HEK293T (cell line): ENCODE measurements around the gene PPP3R1.

ENCODE experiments used
- CTCF ChIA-PET: fragments of 350-600 bp; formaldehyde crosslinking; extraction: SDS; loops from one replicate; lab custom pipeline; 2021; ENCODE audit warnings: antibody characterized with exemption, inconsistent platforms; lab: Yijun Ruan, JAX
- POLR2A ChIA-PET: fragments of 350-600 bp; formaldehyde crosslinking; extraction: SDS; loops from one replicate; lab custom pipeline; 2020; ENCODE audit warnings: antibody characterized with exemption, inconsistent platforms; lab: Yijun Ruan, JAX
- DNase-seq: peaks from one replicate; pipeline ENCODE4 v3.0.0; 2012; ENCODE audit warnings: mixed read lengths; ENCODE audit errors: extremely low spot score
- ARNT ChIP-seq: fragments of 450-650 bp; IDR thresholded peaks from 2 replicates; pipeline ENCODE4 v1.6.1; 2017; ENCODE audit warnings: mild to moderate bottlenecking
- BHLHE40 ChIP-seq: fragments of 450-650 bp; IDR thresholded peaks from 2 replicates; pipeline ENCODE4 v1.6.1; 2016; ENCODE audit warnings: mild to moderate bottlenecking, moderate library complexity, borderline replicate concordance
- CTBP1 ChIP-seq: fragments of 450-650 bp; IDR thresholded peaks from 2 replicates; pipeline ENCODE4 v1.6.1; 2016; ENCODE audit warnings: borderline replicate concordance
- ELF4 ChIP-seq: fragments of 450-650 bp; IDR thresholded peaks from 2 replicates; pipeline ENCODE4 v1.6.1; 2017; ENCODE audit warnings: antibody characterized with exemption
- FOXA1 ChIP-seq: fragments of 450-650 bp; IDR thresholded peaks from 2 replicates; pipeline ENCODE4 v1.6.1; 2016; ENCODE audit warnings: mild to moderate bottlenecking
- FOXK2 ChIP-seq: fragments of 450-650 bp; IDR thresholded peaks from 2 replicates; pipeline ENCODE4 v1.6.1; 2016; ENCODE audit warnings: mild to moderate bottlenecking
- FOXM1 ChIP-seq: fragments of 450-650 bp; IDR thresholded peaks from 2 replicates; pipeline ENCODE4 v1.6.1; 2017; ENCODE audit warnings: mild to moderate bottlenecking, borderline replicate concordance
- HDGF ChIP-seq: fragments of 450-650 bp; IDR thresholded peaks from 2 replicates; pipeline ENCODE4 v1.6.1; 2017; ENCODE audit warnings: antibody characterized with exemption, borderline replicate concordance
- L3MBTL2 ChIP-seq: fragments of 450-650 bp; conservative IDR thresholded peaks from 2 replicates; pipeline ENCODE4 v1.6.1; 2016; ENCODE audit warnings: mild to moderate bottlenecking
- LEF1 ChIP-seq: fragments of 450-650 bp; IDR thresholded peaks from 2 replicates; pipeline ENCODE4 v1.6.1; 2017; ENCODE audit warnings: mild to moderate bottlenecking, borderline replicate concordance
- NFRKB ChIP-seq: fragments of 450-650 bp; IDR thresholded peaks from 2 replicates; pipeline ENCODE4 v1.6.1; 2016; ENCODE audit warnings: mild to moderate bottlenecking, moderate library complexity
- PKNOX1 ChIP-seq: fragments of 450-650 bp; IDR thresholded peaks from 2 replicates; pipeline ENCODE4 v1.6.1; 2016
- SP1 ChIP-seq: fragments of 450-650 bp; IDR thresholded peaks from 2 replicates; pipeline ENCODE4 v1.6.1; 2017
- SUZ12 ChIP-seq: fragments of 450-650 bp; IDR thresholded peaks from 2 replicates; pipeline ENCODE4 v1.6.1; 2016; ENCODE audit warnings: mild to moderate bottlenecking
- TARDBP ChIP-seq: fragments of 450-650 bp; IDR thresholded peaks from 2 replicates; pipeline ENCODE4 v1.6.1; 2016
- ZNF384 ChIP-seq: fragments of 450-650 bp; IDR thresholded peaks from 2 replicates; pipeline ENCODE4 v1.6.1; 2016

The PPP3R1 gene

GRCh38 chr2:68195096-68195495 lies 57.2 kb downstream of the PPP3R1 start:
- no peak for DNase-seq
- ChIA-PET CTCF (interaction anchor here (0.6 to 0.7 kb wide), 2 partner anchors 71 to 395 kb away, joined by 3 to 4 read pairs; no protein-coding TSS in a partner anchor), POLR2A (no interaction called here)
- TF ChIP-seq SUZ12 (no peak), L3MBTL2 (no peak), BHLHE40 (no peak), FOXA1 (no peak), CTBP1 (no peak), NFRKB (no peak), ELF4 (no peak), TARDBP (no peak), ZNF384 (no peak), ARNT (no peak), SP1 (no peak), LEF1 (no peak), HDGF (no peak), FOXM1 (no peak), PKNOX1 (no peak), FOXK2 (no peak)

GRCh38 chr2:68193787-68194372 lies 58.5 kb downstream of the PPP3R1 start:
- TF ChIP-seq L3MBTL2, result no peak
- TF ChIP-seq FOXK2, result no peak
- TF ChIP-seq SUZ12, result no peak
- no peak for TF ChIP-seq CTBP1
- TF ChIP-seq PKNOX1, result no peak
- TF ChIP-seq LEF1, result no peak
- ChIA-PET CTCF (no interaction called here), POLR2A (no interaction called here)
- no peak for DNase-seq

GRCh38 chr2:68193144-68193543 lies 59.2 kb downstream of the PPP3R1 start:
- ChIA-PET CTCF (no interaction called here), POLR2A (no interaction called here)
- no peak for DNase-seq
- TF ChIP-seq FOXK2, result no peak
- no peak for TF ChIP-seq ARNT
- no peak for TF ChIP-seq SP1
- no peak for TF ChIP-seq PKNOX1
- TF ChIP-seq ZNF384, result no peak
- no peak for TF ChIP-seq TARDBP
- TF ChIP-seq HDGF, result no peak

- POLR2A ChIA-PET, result no interaction called here
- no peak for DNase-seq
- no peak for TF ChIP-seq ELF4
- no peak for TF ChIP-seq SP1
- TF ChIP-seq FOXK2, result no peak
- TF ChIP-seq HDGF, result no peak
- no peak for TF ChIP-seq ARNT
- no peak for TF ChIP-seq FOXA1
- TF ChIP-seq SUZ12, result no peak
- no peak for TF ChIP-seq PKNOX1
- no peak for TF ChIP-seq TARDBP
- no peak for TF ChIP-seq LEF1
- no peak for TF ChIP-seq BHLHE40
- TF ChIP-seq FOXM1, result no peak
- TF ChIP-seq NFRKB, result no peak
- no peak for TF ChIP-seq CTBP1
- TF ChIP-seq ZNF384, result no peak
- no peak for TF ChIP-seq L3MBTL2
- CTCF ChIA-PET, result no interaction called here
Observed at GRCh38 chr2:68190991-68191731, 61.2 kb downstream of the PPP3R1 start.

- ChIA-PET CTCF (no interaction called here), POLR2A (no interaction called here)
- DNase-seq, result no peak
- TF ChIP-seq BHLHE40 (no peak), ELF4 (no peak), ZNF384 (peak; percentile 50; the same call in 1 of the 2 replicates), FOXA1 (no peak)
Observed at GRCh38 chr2:68189991-68190784, 62.1 kb downstream of the PPP3R1 start.
